Limb (tissue), 2 donors: Measurements from ENCODE around the gene MCCD1.
"Not testable (repeated sequence)": the region's sequence is repeated elsewhere in the genome, so short reads cannot be mapped to it uniquely, and the experiment has no call there.

Source experiments
- DNase-seq, 2 donors: peaks; one replicate each; pipeline ENCODE4 v3.0.0-alpha.2; 2016; ENCODE audit errors: extremely low spot score in 2 of 2

Gene MCCD1

DNA sequence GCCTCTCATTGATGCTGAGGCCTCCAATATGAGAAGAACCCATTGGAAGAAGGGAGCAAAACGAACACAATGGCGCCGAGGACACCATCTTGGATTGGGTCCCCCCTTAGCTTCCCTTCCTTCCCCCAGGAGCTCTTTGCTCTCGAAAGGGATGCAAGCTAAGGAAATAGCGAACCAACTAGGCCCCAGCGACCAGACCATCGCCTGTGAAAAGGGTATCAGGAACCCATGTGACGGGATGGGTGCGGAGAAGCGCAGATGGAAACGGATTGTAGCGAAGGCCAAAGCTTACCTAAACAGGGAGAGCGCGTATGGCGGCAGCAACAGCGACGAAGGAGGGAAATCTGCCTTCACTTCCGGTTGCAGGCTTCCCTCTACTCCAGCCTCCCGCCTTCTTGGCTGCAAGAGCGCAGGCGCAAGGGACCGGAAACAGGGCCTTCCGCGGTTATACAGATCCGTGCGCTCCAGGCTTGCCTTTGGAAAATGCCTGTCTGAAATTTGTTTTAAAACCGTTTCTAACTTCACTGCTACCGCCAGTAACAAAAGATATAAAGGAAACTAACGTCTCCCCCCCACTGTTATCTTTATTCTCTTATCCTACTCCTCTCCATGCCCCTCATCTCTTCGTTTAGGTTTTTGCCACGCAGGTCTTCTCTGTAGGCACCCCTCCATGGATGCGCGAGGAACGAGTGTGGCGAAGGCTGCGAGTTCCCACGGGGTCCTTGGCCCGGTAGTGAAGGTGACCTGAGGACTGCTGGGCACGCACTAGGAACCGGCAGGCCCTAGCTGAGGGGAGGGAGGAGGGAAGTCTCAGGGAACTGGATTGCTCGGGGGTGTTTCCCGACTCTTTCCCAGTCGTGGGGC, 13.1 kb downstream of the MCCD1 start, which contains the start of gene DDX39B:
TSS of gene DDX39B (minus strand) at position 346 of the 864 bp plus-strand sequence. CDS start 1,471 bp downstream, outside the sequence.
- peak; percentile 94 to 97 for DNase-seq

DNA sequence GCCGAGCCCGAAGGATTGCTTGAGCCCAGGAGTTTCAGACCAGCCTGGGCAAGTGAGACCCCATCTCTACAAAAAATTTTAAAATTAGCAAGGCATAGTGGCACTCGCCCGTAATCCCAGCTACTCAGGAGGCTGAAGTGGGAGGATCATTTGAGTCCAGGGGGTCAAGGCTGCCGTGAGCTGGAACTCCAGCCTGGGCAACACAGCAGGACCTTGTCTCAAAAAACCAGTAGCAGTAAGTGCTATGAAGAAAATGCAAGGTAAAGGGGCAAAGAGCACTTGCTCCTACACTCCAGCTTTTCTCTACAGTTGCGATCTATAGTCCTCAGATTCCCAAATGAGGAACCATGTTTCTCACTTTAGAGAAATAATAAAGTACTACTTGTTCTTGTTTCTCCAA, 14.9 kb downstream of the MCCD1 start:
- no peak for DNase-seq

DNA sequence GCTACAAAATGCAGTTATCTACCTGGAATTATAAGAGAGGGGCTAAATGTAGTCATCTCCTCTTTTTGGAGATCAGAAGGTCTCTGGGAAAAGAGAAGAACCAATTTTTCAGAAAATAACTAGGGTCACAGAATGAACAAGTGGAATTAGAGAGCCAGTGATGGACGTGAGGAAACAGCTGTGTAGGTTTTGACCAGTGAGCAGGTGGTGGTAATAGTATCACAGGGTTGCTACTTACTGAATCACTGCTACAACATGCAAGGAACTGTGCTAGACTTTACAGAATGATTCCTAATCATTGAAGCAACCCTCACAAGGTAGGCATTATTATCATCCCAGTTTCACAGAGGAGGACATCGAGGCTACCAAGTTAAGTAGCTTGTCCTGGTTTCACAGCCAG, 15.9 kb downstream of the MCCD1 start:
- DNase-seq = no peak

DNA sequence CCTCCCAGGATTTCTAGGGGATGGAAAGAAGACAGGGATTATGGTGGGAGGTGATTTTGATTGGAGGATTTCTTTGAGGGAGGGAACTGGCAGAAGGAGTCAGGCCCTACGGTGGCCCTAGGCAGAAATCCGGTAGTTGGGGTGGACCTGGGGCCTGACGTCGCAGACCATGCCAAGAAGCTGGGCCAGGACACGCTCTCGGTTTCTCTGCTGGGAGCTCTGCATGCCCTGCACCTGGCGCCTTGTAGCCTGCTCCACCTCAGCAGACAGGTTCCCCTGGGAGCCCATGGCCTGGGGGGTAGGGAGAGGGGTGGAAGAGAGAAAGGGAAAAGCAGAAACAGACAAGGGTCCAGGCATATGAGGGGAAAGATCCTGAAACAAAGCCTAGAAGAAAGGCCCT, 16.5 kb downstream of the MCCD1 start:
- DNase-seq = no peak

DNA sequence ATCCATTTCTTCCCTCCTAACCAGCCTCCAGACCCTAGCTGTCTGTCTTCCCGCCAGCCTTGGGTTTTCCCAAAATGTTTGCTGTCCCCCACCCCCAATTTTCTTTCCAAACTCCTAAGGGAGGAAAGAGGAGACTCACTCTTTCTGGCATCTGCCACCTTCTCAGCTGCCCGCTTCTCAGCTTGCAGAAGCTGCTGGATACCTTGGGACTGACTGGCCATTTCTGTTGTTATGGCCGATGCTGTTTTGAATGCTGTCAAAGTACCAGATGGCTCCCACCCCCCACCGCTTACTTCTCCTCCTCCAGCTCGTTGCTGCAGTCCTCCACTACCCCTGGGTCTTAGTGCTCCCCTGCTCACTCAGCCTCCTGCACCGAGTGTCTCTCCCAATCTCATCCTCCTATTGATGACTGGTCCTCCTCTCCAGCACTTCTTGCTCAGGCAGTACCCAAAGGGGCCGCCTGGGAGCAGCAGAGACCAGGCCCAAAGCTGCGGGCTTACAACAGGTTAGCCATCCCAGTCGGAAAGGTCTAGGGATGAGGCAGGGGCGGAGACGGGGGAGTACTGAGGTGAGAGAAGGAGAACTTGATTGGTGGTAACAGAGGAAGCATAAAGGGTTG, 17.7 kb downstream of the MCCD1 start, which contains the start of gene ATP6V1G2:
TSS of gene ATP6V1G2 (minus strand) at position 270 of the 619 bp plus-strand sequence. CDS start at position 221, 49 bp downstream.
- DNase-seq = peak; percentile 89 to 95

DNA sequence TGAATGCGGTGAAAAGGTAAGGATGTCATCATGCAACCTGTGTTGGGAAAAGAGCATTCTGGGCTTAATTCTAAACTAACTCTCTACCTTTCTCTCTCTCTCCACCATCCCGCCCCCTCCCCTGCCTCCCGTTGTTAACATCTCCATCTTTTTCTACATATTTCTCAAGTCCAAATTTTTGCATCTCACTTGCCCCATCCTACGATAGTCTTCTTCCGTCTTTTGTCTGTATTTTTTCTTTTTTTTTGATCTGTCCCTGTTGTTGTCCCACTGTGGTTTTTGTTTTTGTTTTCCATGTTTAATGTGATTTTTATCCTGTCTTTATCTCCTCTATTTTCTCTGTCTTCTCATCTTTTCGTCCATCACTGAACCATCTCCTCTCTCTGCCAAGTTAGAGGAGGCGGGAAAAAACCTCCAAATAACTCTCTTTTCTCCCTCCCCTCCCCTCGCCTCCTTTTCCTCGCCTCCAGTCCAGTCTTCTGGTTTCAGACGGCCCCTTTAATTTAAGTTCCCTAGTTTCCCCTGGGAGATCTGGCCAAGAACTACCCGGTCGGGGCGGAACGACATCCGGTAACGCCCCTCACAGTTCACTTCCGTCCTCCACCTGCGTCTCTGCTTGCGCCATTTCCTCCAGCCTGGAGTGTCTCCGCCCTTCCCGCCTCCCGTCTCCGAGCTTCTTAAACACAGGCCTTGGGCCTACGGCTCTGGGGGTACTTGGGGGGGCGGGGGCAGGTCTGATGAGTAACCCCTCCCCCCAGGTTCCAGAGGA, 18.4 kb downstream of the MCCD1 start, which contains the start of gene NFKBIL1:
TSS of gene NFKBIL1 (plus strand) at position 651 of the 769 bp plus-strand sequence. CDS start at position 738, 87 bp downstream.
- DNase-seq = peak; percentile 94 to 99

DNA sequence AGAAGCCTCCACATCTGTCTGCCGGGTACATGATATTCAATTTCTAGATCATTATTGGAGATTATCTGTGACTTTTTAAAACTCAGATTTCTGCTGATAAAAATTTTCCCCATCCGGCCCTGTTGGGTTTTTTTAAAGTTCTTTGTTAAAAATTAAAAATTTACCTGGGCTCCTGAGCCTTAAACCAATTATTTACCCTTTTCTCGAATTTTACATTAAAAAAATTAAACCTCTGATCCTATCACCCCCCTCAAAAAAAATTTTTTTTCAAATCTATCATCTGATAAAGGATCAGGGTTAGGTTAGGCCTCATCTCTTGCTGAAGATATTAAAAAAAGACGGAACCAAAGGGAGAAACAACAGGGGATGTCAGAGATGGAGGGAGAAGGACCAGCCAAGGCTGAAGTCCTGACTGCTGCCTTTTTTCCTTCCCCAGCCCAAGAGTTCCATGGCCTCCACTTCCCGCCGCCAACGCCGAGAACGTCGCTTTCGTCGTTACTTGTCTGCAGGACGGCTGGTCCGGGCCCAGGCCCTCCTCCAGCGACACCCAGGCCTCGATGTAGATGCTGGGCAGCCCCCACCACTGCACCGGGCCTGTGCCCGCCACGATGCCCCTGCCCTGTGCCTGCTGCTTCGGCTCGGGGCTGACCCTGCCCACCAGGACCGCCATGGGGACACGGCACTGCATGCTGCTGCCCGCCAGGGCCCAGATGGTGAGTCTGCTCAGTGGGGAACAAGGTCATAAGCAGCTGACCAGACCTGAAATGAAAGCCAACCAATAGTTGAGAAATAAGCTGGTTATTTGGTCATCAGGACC, 19.2 kb downstream of the MCCD1 start:
- DNase-seq = peak in 1 of 2 donors; percentile 39

DNA sequence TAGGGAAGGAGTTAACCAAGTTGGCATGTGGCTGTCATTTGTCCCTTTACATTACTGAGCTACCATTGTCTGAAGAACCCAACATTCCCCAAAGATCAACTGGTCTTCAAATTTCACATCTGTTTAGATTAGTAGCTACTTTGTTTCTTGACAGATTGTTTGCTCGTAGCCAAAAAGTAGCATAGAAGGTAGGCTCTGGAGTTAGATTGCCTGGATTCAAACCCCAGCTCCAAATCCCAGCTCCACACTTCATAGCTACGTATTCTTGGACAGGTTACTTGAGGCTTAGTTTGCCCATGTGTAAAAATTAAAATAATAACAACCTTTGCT, 19.7 kb downstream of the MCCD1 start:
- no peak for DNase-seq

DNA sequence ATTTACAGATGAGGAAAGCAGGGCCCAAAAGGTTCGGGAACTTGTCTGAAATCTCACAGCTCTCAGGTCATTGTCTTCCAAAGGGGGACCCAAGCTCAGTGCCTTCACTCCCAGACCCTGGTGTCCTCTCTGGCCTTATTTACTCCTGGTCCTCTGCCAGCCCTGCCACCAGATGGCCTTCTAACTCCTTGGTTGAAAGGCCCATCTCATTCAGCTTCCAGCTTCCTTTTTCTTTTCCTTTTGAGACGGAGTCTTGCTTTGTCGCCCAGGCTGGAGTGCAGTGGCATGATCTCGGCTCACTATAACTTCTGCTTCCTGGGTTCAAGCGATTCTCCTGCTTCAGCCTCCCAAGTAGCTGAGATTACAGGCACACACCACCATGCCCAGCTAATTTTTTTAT, 22.6 kb downstream of the MCCD1 start:
- DNase-seq = not testable (repeated sequence)

DNA sequence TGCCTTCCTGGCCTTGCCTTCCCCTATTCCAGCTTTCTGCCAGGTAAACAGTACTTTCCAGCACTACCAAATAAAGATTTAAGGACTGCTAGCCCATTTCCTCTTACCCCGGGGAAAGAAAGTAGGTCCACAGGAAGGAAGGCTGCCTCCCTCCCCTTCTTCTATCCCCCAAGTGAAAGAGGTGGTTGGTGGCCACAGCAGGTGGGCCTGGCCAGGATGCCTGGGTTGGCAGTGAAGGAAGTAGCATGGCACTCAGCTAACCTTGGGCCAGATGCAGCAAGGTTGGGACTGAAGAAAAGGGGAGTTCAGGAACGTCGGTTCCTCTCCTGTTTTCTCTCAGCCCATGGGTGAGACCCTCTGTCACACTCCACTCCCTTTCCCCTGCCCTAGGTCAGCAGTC, 27.5 kb downstream of the MCCD1 start:
- no peak for DNase-seq

DNA sequence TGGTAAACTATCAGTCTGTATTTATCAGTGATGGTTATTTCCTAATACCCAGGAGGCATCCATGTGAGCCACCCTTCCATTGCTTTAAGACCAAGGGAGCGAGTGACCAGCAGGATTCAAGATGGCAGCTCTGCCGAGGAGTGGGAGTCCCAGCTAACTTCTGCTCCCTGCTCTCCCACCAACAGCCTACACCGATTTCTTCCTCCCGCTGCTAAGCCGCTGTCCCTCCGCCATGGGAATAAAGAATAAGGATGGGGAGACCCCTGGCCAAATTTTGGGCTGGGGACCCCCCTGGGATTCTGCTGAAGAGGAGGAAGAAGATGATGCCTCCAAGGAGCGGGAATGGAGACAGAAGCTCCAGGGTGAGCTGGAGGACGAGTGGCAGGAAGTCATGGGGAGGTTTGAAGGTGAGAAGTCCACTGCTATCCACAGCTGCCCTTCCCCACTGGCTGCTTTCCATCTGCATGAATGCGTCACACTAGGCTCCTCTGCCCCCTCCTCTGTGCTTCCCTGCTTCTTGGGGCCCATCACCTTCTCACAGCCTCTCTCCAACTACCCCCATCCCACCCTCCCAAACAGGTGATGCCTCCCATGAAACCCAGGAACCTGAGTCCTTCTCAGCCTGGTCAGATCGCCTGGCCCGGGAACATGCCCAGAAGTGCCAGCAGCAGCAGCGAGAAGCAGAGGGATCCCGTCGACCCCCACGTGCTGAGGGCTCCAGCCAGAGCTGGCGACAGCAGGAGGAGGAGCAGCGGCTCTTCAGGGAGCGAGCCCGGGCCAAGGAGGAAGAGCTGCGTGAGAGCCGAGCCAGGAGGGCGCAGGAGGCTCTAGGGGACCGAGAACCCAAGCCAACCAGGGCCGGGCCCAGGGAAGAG, 28.9 kb downstream of the MCCD1 start:
- DNase-seq = no peak

DNA sequence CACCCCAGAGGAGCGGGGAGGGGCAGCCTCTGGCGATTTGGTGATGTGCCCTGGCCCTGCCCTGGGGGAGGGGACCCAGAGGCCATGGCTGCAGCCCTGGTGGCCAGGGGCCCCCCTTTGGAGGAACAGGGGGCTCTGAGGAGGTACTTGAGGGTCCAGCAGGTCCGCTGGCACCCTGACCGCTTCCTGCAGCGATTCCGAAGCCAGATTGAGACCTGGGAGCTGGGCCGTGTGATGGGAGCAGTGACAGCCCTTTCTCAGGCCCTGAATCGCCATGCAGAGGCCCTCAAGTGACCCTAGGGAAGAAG, 29.5 kb downstream of the MCCD1 start:
- DNase-seq = no peak

DNA sequence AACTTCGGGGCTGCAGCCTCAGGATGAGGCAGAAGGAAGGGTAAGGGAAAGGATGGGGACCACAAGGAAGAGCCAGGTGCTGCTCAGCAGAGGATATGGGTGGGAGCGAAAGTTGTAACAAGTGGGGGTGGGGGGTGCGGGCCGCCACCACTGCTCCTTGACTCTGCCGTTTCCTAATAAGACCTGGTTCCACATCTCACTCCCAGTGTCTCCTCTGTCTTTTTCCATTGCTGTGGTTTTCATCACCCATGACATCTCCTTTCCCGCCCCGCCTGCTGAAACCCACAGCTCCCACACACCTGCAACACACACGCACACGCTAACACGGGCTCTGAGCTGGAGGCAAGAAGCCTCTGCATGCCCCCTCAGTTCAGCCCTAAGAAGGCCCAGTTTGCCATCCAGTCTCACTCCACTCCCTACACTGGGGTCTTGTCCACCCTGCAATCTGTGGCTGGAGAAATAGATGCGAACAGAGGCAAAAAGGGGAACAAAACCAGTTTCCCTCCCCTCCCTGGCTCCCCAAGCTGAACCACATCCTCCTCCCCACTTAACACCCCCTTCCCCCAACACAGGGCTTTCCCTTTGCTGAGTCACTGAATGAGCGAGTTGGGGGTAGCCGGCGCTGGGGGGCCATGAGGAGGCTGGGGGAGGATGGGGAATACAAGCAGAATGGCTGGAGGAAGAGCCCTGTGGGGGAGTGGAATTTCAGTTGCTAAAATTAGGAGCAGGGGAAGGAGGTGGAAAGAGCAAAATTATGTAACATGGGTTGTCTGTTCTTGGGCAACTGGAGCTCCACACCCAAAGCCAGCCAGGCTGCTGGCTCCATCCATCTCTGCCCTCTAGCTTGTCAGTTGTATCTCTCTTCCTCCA, 30.1 kb downstream of the MCCD1 start:
- no peak for DNase-seq

DNA sequence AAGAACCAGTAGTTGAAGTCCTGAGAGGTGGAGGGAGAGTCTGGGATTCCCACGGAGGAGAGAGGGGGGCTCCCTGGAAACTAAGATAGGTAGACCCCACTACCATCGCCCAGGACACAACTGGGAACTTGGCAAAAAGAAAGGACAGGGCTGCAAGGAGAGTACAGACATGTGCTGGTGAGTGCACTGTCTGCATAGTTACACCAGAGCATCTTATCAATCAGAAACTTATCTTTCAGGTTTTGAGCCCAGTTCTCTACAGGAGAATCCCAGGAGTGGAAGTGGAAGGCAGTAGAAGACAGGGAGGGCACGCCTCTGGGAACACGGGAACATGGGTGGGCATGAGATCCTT, 30.8 kb downstream of the MCCD1 start:
- DNase-seq = no peak

DNA sequence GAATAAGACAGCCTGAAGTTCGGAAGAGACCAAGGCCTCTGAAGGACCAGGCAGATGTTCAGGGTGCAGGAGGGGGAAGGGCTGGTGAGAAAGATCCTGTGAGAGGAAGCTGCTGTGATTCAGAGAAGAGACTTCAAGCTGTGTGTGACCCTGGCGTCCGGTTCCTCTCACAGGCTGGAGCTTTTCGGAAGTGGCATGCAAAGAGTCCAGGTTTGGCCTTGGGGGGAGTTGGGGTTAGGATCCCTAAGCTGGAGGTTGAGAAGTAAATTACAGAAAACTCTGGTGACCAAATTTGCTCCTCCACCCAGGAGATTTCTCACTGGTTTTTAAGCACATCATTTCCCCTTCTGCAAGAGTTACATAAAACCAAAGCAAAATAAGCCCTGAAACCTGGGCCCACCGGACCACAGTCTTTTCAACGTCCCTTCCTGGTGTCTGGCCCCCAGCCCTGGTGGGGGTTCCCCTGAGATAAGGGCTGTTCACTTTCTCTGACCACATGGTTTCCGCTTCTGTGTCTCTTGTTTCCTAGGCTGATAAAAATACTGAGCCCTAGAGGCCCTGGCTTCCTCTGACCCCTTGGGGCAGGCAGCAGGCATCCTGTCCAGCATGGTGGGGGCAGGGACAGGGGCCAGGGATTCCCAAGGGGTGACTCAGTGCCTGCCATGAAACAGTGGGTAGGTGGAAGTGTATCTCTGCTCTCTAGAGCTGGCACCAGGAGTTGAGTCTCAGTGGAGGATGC, 31.4 kb downstream of the MCCD1 start:
- DNase-seq = no peak

DNA sequence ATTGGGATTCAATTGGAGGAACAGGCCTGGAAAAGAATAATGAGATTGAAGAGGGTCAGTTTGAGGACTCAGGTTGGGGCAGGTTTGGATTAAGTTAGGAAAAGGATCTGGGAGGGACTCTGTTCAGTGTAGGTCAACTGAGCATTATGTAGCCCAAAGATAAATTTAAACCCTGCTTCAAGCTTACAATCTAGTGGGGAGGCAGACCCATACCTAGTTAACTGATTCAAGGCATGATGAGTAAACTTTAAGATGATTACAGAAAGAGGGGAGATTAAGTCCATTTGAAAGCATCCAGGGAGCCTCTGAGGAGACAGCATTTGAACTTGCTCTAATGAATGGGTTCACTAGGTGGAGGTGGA, 31.9 kb downstream of the MCCD1 start:
- DNase-seq = no peak

DNA sequence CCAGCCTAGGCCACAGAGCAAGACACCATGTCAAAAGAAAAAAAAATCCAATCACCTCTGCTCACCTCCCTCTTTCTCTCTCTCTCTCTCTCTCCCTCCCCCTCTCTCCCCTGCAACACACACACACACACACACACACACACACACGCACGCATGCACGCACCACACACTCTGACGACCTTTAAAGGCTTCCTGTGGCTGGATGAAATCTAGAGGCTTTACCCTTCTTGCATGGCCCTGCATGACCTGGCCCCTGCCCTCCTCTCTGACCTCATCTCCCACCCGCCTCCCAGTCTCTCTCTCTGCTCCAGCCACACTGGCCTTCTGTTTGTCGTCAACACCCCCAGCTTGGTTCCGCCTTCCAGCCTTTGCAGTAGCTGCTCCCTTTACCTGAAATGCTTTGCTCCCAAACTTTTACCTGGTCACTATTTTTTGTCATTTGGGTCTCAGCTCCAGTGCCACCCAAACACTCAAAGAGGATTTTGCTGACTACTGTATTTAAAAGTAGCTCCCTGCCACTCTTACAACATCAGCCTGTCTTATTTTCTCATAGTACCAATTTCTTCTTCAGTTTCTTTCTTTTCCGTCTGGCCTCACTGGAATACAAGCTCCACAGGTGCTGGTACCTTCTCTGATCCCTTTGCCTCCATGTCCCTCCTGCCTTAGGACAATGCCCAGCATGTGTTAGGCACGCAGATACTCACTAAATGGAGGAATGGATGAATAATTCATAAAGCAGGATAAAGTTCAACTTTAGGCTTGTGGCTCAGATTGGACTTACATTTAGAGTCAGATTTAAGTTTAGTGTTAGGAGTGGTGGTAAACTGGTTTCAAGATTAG, 39.0 kb downstream of the MCCD1 start:
- DNase-seq = no peak

DNA sequence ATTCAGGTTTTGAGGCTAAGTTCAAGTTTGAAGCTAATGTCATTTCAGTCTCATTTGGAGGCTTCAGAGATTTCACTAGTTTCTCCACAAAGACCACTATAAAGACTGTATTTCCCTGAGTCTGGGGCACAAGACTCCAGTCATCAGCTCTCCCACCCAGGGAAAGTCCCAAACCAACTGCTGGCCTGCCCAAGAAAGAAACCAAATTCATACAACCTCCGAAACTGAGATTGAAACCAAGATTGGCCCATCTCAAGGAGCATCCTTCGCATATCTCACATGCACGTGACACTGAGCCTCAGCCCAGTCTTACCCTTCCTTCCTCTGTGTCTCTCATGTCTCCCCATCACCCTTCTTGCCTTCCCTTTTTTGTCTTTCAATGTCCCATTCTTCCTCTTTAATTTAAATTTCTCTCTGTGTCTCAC, 39.8 kb downstream of the MCCD1 start:
- no peak for DNase-seq
